ENCODE results near the gene IL2. TPM values are rescaled to one million over a fixed set of nuclear protein-coding genes. Genes with fewer than 3 reads are reported as not detected.

IL2 gene
- total RNA-seq, 1 experiment from 2014 or later, result not detected

- no peaks in the 10 kb centered on the region for H3K36me3 ChIP-seq
- no peaks in the 10 kb centered on the region for H3K9me3 ChIP-seq (replicated peaks)
- peak; percentile 6 to 46 for DNase-seq
- H3K27ac ChIP-seq, result no peak overlapping the region
- no peak overlapping the region for H3K4me3 ChIP-seq
- no peaks in the 10 kb centered on the region for H3K4me1 ChIP-seq
- H3K27me3 ChIP-seq, result no peaks in the 10 kb centered on the region
Measured at GRCh38 chr4:122450847-122451246, 5.7 kb downstream of the IL2 start.

- Histone ChIP-seq H3K36me3 (no peaks in the 10 kb centered on the region), H3K4me1 (no peaks in the 10 kb centered on the region), H3K9me3 (replicated peaks) (no peaks in the 10 kb centered on the region), H3K4me3 (no peak overlapping the region), H3K27me3 (no peaks in the 10 kb centered on the region; the same call in 1 of the 2 replicates), H3K27ac (no peak overlapping the region)
- no peak for DNase-seq
Measured at GRCh38 chr4:122434285-122434684, 22.2 kb downstream of the IL2 start.

- no peaks in the 10 kb centered on the region for H3K9me3 ChIP-seq (replicated peaks)
Measured at GRCh38 chr4:122431351-122431750, 25.2 kb downstream of the IL2 start.

GRCh38 chr4:122423246-122423645 is 33.3 kb downstream of the IL2 start:
- Histone ChIP-seq H3K9me3 (replicated peaks) (no peaks in the 10 kb centered on the region), H3K27ac (no peak overlapping the region), H3K4me1 (no peaks in the 10 kb centered on the region), H3K4me3 (no peak overlapping the region), H3K27me3 (no peaks in the 10 kb centered on the region), H3K36me3 (no peaks in the 10 kb centered on the region)
- DNase-seq, result no peak

More at GRCh38 chr4:122431351-122431750, 25.2 kb downstream of the IL2 start:
- H3K27ac ChIP-seq, result no peak overlapping the region
- no peaks in the 10 kb centered on the region; the same call in 1 of the 2 replicates for H3K27me3 ChIP-seq
- DNase-seq, result no peak
- H3K4me1 ChIP-seq, result no peaks in the 10 kb centered on the region
- H3K36me3 ChIP-seq, result no peaks in the 10 kb centered on the region
- H3K4me3 ChIP-seq, result no peak overlapping the region

- Histone ChIP-seq H3K4me3 (no peak overlapping the region), H3K36me3 (no peaks in the 10 kb centered on the region), H3K4me1 (no peaks in the 10 kb centered on the region), H3K27me3 (peaks cover 1% of the 10 kb centered on the region; the same call in 1 of the 2 replicates), H3K27ac (no peak overlapping the region), H3K9me3 (replicated peaks) (no peaks in the 10 kb centered on the region)
- no peak for DNase-seq
Measured at GRCh38 chr4:122412547-122412946, 44.0 kb downstream of the IL2 start.

GRCh38 chr4:122403861-122404260 is 52.7 kb downstream of the IL2 start:
- no peak for DNase-seq
- Histone ChIP-seq H3K4me3 (no peak overlapping the region), H3K4me1 (no peaks in the 10 kb centered on the region), H3K9me3 (replicated peaks) (no peaks in the 10 kb centered on the region), H3K27ac (no peak overlapping the region), H3K36me3 (no peaks in the 10 kb centered on the region), H3K27me3 (no peaks in the 10 kb centered on the region)

Other genes starting within 250 kb of the IL2 start
- gene ADAD1, start 77.7 kb downstream of the IL2 start, total RNA-seq (2014; rRNA removed; shearing (Covaris generic)), result not detected in 2 replicates
- not detected in 2 replicates for gene IL21, start 164.3 kb upstream of the IL2 start, total RNA-seq (2014; rRNA removed; shearing (Covaris generic))

All from SJCRH30 (cell line).